ENCODE results near the gene SHTN1. TPM values are rescaled to one million over a fixed set of nuclear protein-coding genes. Genes with fewer than 3 reads are reported as not detected.

Gene SHTN1
- total RNA-seq, 2 donors from 2014 or later, result 19.7 to 45.8 TPM

- H3K27ac ChIP-seq, result no peak overlapping the region
- DNase-seq (ENCODE audit: low spot score), result no peak
- no peaks in the 10 kb centered on the region for H3K4me1 ChIP-seq (replicated peaks)
- TF ChIP-seq CTCF (IDR thresholded peaks at IDR 0.05) (no peak), POLR2AphosphoS5 (IDR thresholded peaks at IDR 0.05) (no peak), POLR2A (IDR thresholded peaks at IDR 0.05) (no peak)
- intact Hi-C loops (cut with DNase I), result no loop called here
- H3K27me3 ChIP-seq (replicated peaks; ENCODE audit: insufficient read depth), result no peaks in the 10 kb centered on the region
- H3K4me3 ChIP-seq, result no peak overlapping the region
- whole genome bisulfite sequencing, result 63% methylated on average over 10 of the region's 10 CpGs
- no peaks in the 10 kb centered on the region for H3K9me3 ChIP-seq
- no peaks in the 10 kb centered on the region for H3K36me3 ChIP-seq
These were observed 124.1 kb downstream of the SHTN1 start for GRCh38 chr10:116880716-116881482.

- no peak for DNase-seq (ENCODE audit: low spot score)
- intact Hi-C loops (cut with DNase I), result no loop called here
- 68% methylated on average over 7 of the region's 7 CpGs for WGBS
These were observed 125.2 kb downstream of the SHTN1 start for GRCh38 chr10:116879817-116880216.

GRCh38 chr10:116878123-116878522, 126.9 kb downstream of the SHTN1 start:
- 22% methylated on average over 2 of the region's 2 CpGs for WGBS
- no peak for DNase-seq (ENCODE audit: low spot score)
- H3K9me3 ChIP-seq, result no peaks in the 10 kb centered on the region
- no peak for TF ChIP-seq CTCF (IDR thresholded peaks at IDR 0.05)
- TF ChIP-seq POLR2A (IDR thresholded peaks at IDR 0.05), result no peak
- TF ChIP-seq POLR2AphosphoS5 (IDR thresholded peaks at IDR 0.05), result no peak
- H3K4me3 ChIP-seq, result no peak overlapping the region
- no peaks in the 10 kb centered on the region for H3K4me1 ChIP-seq (replicated peaks)
- no peak overlapping the region for H3K27ac ChIP-seq
- intact Hi-C loops (cut with DNase I), result no loop called here
- H3K27me3 ChIP-seq (replicated peaks; ENCODE audit: insufficient read depth), result no peaks in the 10 kb centered on the region
- no peaks in the 10 kb centered on the region for H3K36me3 ChIP-seq

More at GRCh38 chr10:116879817-116880216, 125.2 kb downstream of the SHTN1 start:
- no peaks in the 10 kb centered on the region for H3K36me3 ChIP-seq
- no peaks in the 10 kb centered on the region for H3K4me1 ChIP-seq (replicated peaks)
- H3K9me3 ChIP-seq, result no peaks in the 10 kb centered on the region
- no peak overlapping the region for H3K4me3 ChIP-seq
- TF ChIP-seq POLR2AphosphoS5 (IDR thresholded peaks at IDR 0.05) (no peak), CTCF (IDR thresholded peaks at IDR 0.05) (no peak), POLR2A (IDR thresholded peaks at IDR 0.05) (no peak)
- H3K27me3 ChIP-seq (replicated peaks; ENCODE audit: insufficient read depth), result no peaks in the 10 kb centered on the region
- H3K27ac ChIP-seq, result no peak overlapping the region

GRCh38 chr10:116877391-116877790, 127.6 kb downstream of the SHTN1 start:
- Histone ChIP-seq H3K27me3 (replicated peaks; ENCODE audit: insufficient read depth) (no peaks in the 10 kb centered on the region), H3K36me3 (no peaks in the 10 kb centered on the region), H3K27ac (no peak overlapping the region), H3K4me1 (replicated peaks) (no peaks in the 10 kb centered on the region), H3K9me3 (no peaks in the 10 kb centered on the region), H3K4me3 (no peak overlapping the region)
- DNase-seq (ENCODE audit: low spot score), result no peak
- intact Hi-C loops (cut with DNase I), result no loop called here
- TF ChIP-seq POLR2A (IDR thresholded peaks at IDR 0.05), result no peak
- no peak for TF ChIP-seq CTCF (IDR thresholded peaks at IDR 0.05)
- no peak for TF ChIP-seq POLR2AphosphoS5 (IDR thresholded peaks at IDR 0.05)
- 77% methylated on average over 3 of the region's 3 CpGs for WGBS

- no peaks in the 10 kb centered on the region for H3K36me3 ChIP-seq
- H3K4me3 ChIP-seq, result no peak overlapping the region
- H3K27ac ChIP-seq, result no peak overlapping the region
- intact Hi-C loops (cut with DNase I), result no loop called here
- no peaks in the 10 kb centered on the region for H3K4me1 ChIP-seq (replicated peaks)
- WGBS, result 96% methylated on average over 2 of the region's 2 CpGs
- DNase-seq (ENCODE audit: low spot score), result no peak
- no peaks in the 10 kb centered on the region for H3K27me3 ChIP-seq (replicated peaks; ENCODE audit: insufficient read depth)
- no peaks in the 10 kb centered on the region for H3K9me3 ChIP-seq
- no peak for TF ChIP-seq POLR2AphosphoS5 (IDR thresholded peaks at IDR 0.05)
- no peak for TF ChIP-seq POLR2A (IDR thresholded peaks at IDR 0.05)
- TF ChIP-seq CTCF (IDR thresholded peaks at IDR 0.05), result no peak
These were observed 129.1 kb downstream of the SHTN1 start for GRCh38 chr10:116875897-116876296.
